Immature natural killer cell (primary cell): ENCODE measurements around the gene ANKRD33. TPM values are rescaled to one million over a fixed set of nuclear protein-coding genes. Genes with fewer than 3 reads are reported as not detected.

Experiments used
- DNase-seq, 3 donors: peaks; one replicate each; pipeline ENCODE4 v3.0.0; 2022; ENCODE audit warnings: mixed read lengths in 1 of 3
- H3K27ac Mint-ChIP-seq, 6 donors: one replicate each; pipeline ENCODE4 v1.8.0; 2020; ENCODE audit warnings: mixed read lengths in 6 of 6, mild to moderate bottlenecking in 5 of 6, inconsistent platforms in 4 of 6, moderate library complexity in 3 of 6
- H3K27me3 Mint-ChIP-seq, 3 donors: one replicate each; pipeline ENCODE4 v1.8.0; 2020 to 2021; ENCODE audit warnings: low read depth in 3 of 3, mild to moderate bottlenecking in 3 of 3, mixed read lengths in 3 of 3, moderate library complexity in 3 of 3, inconsistent platforms in 1 of 3
- H3K36me3 Mint-ChIP-seq, 3 donors: one replicate each; pipeline ENCODE4 v1.8.0; 2020; ENCODE audit warnings: mixed read lengths in 3 of 3, inconsistent platforms in 2 of 3, mild to moderate bottlenecking in 2 of 3
- H3K4me1 Mint-ChIP-seq, 2 donors: one replicate each; pipeline ENCODE4 v1.8.0; 2020; ENCODE audit warnings: inconsistent platforms in 2 of 2, mild to moderate bottlenecking in 2 of 2, mixed read lengths in 2 of 2, moderate library complexity in 1 of 2
- H3K4me3 Mint-ChIP-seq, 5 donors: one replicate each; pipeline ENCODE4 v1.8.0; 2020; ENCODE audit warnings: mild to moderate bottlenecking in 5 of 5, mixed read lengths in 5 of 5, inconsistent platforms in 3 of 5, moderate library complexity in 3 of 5
- H3K9me3 Mint-ChIP-seq, 6 donors: one replicate each; pipeline ENCODE4 v1.8.0; 2020; ENCODE audit warnings: mild to moderate bottlenecking in 6 of 6, mixed read lengths in 6 of 6, inconsistent platforms in 4 of 6, moderate library complexity in 3 of 6
- polyA plus RNA-seq, 3 donors: library from polyadenylated mRNA; unstranded; fragments of 300-500 nt; fragmentation: Illumina TruSeq; gene quantifications; one replicate each; pipeline ENCODE4 v1.2.3, GENCODE V29; 2021

Gene ANKRD33
- polyA plus RNA-seq, 3 donors from 2014 or later = not detected

GRCh38 chr12:51907083-51907855, 19.4 kb downstream of the ANKRD33 start, which contains the start of gene ACVRL1:
TSS of gene ACVRL1 (plus strand) at chr12:51907504. CDS start at chr12:51912475, 4,971 bp downstream.
- H3K4me3 Mint-ChIP-seq = peak within 1 kb of the TSS in 2 of 5 donors; percentile 33 to 44
- peaks cover 7 to 17% (median 16%) of the 10 kb centered on the region in 3 donors for H3K27me3 Mint-ChIP-seq
- DNase-seq = no peak
- no peaks in the 10 kb centered on the region for H3K9me3 Mint-ChIP-seq
- H3K36me3 Mint-ChIP-seq = no peaks in the 10 kb centered on the region
- peaks cover 0 to 2% of the 10 kb centered on the region in 2 donors for H3K4me1 Mint-ChIP-seq
- no peak within 1 kb of the TSS for H3K27ac Mint-ChIP-seq

GRCh38 chr12:51907856-51908425, 20.0 kb downstream of the ANKRD33 start:
- H3K4me1 Mint-ChIP-seq = peaks cover 0 to 2% of the 10 kb centered on the region in 2 donors
- no peak for DNase-seq
- no peak overlapping the region for H3K27ac Mint-ChIP-seq
- peaks cover 7 to 18% (median 17%) of the 10 kb centered on the region in 3 donors for H3K27me3 Mint-ChIP-seq
- H3K36me3 Mint-ChIP-seq = no peaks in the 10 kb centered on the region
- H3K4me3 Mint-ChIP-seq = peak overlapping the region in 1 of 5 donors; percentile 44
- H3K9me3 Mint-ChIP-seq = no peaks in the 10 kb centered on the region

GRCh38 chr12:51908876-51909592, 21.1 kb downstream of the ANKRD33 start:
- peaks cover 0 to 2% of the 10 kb centered on the region in 2 donors for H3K4me1 Mint-ChIP-seq
- H3K4me3 Mint-ChIP-seq = no peak overlapping the region
- H3K27ac Mint-ChIP-seq = no peak overlapping the region
- H3K36me3 Mint-ChIP-seq = no peaks in the 10 kb centered on the region
- no peaks in the 10 kb centered on the region for H3K9me3 Mint-ChIP-seq
- peaks cover 7 to 18% (median 17%) of the 10 kb centered on the region in 3 donors for H3K27me3 Mint-ChIP-seq
- DNase-seq = no peak

GRCh38 chr12:51910168-51910567, 22.3 kb downstream of the ANKRD33 start:
- no peaks in the 10 kb centered on the region for H3K36me3 Mint-ChIP-seq
- DNase-seq = no peak
- no peaks in the 10 kb centered on the region for H3K9me3 Mint-ChIP-seq
- H3K4me1 Mint-ChIP-seq = peaks cover 0 to 2% of the 10 kb centered on the region in 2 donors
- H3K27ac Mint-ChIP-seq = no peak overlapping the region
- H3K4me3 Mint-ChIP-seq = no peak overlapping the region
- peaks cover 5 to 18% (median 17%) of the 10 kb centered on the region in 3 donors for H3K27me3 Mint-ChIP-seq

- H3K4me3 Mint-ChIP-seq = no peak overlapping the region
- no peak for DNase-seq
- H3K27ac Mint-ChIP-seq = no peak overlapping the region
- no peaks in the 10 kb centered on the region for H3K9me3 Mint-ChIP-seq
- H3K27me3 Mint-ChIP-seq = peaks cover 5 to 18% (median 17%) of the 10 kb centered on the region in 3 donors
- peaks cover 0 to 2% of the 10 kb centered on the region in 2 donors for H3K4me1 Mint-ChIP-seq
- H3K36me3 Mint-ChIP-seq = no peaks in the 10 kb centered on the region
These were observed 22.8 kb downstream of the ANKRD33 start for GRCh38 chr12:51910691-51911090.

- Mint-ChIP-seq H3K4me3 (no peak overlapping the region), H3K27ac (no peak overlapping the region)
These were observed 23.4 kb downstream of the ANKRD33 start for GRCh38 chr12:51911307-51911706.

GRCh38 chr12:51911788-51912711, 24.1 kb downstream of the ANKRD33 start:
- H3K4me1 Mint-ChIP-seq = peaks cover 0 to 2% of the 10 kb centered on the region in 2 donors
- H3K9me3 Mint-ChIP-seq = no peaks in the 10 kb centered on the region
- H3K36me3 Mint-ChIP-seq = no peaks in the 10 kb centered on the region
- peaks cover 5 to 18% (median 15%) of the 10 kb centered on the region in 3 donors for H3K27me3 Mint-ChIP-seq
- H3K4me3 Mint-ChIP-seq = no peak overlapping the region
- no peak for DNase-seq
- no peak overlapping the region for H3K27ac Mint-ChIP-seq

More at GRCh38 chr12:51911307-51911706, 23.4 kb downstream of the ANKRD33 start:
- no peak for DNase-seq
- Mint-ChIP-seq H3K4me1 (peaks cover 0 to 2% of the 10 kb centered on the region in 2 donors), H3K36me3 (no peaks in the 10 kb centered on the region), H3K27me3 (peaks cover 5 to 17% (median 15%) of the 10 kb centered on the region in 3 donors), H3K9me3 (no peaks in the 10 kb centered on the region)

- no peak overlapping the region for H3K27ac Mint-ChIP-seq
- H3K9me3 Mint-ChIP-seq = no peaks in the 10 kb centered on the region
- H3K4me3 Mint-ChIP-seq = no peak overlapping the region
- H3K36me3 Mint-ChIP-seq = no peaks in the 10 kb centered on the region
- no peaks in the 10 kb centered on the region for H3K4me1 Mint-ChIP-seq
- DNase-seq = no peak
- H3K27me3 Mint-ChIP-seq = peaks cover 0 to 15% (median 8%) of the 10 kb centered on the region in 3 donors
These were observed 25.4 kb downstream of the ANKRD33 start for GRCh38 chr12:51913071-51914033.

- H3K4me1 Mint-ChIP-seq = no peaks in the 10 kb centered on the region
- H3K36me3 Mint-ChIP-seq = no peaks in the 10 kb centered on the region
- DNase-seq = no peak
- no peaks in the 10 kb centered on the region for H3K9me3 Mint-ChIP-seq
- no peak overlapping the region for H3K4me3 Mint-ChIP-seq
- H3K27me3 Mint-ChIP-seq = peaks cover 0 to 9% (median 7%) of the 10 kb centered on the region in 3 donors
- H3K27ac Mint-ChIP-seq = no peak overlapping the region
These were observed 26.4 kb downstream of the ANKRD33 start for GRCh38 chr12:51914034-51914923.

- no peak overlapping the region for H3K27ac Mint-ChIP-seq
- H3K4me1 Mint-ChIP-seq = no peaks in the 10 kb centered on the region
- DNase-seq = no peak
- H3K36me3 Mint-ChIP-seq = no peaks in the 10 kb centered on the region
- H3K4me3 Mint-ChIP-seq = no peak overlapping the region
- H3K27me3 Mint-ChIP-seq = peaks cover 0 to 9% (median 7%) of the 10 kb centered on the region in 3 donors
- no peaks in the 10 kb centered on the region for H3K9me3 Mint-ChIP-seq
These were observed 27.2 kb downstream of the ANKRD33 start for GRCh38 chr12:51915003-51915625.

GRCh38 chr12:51915951-51916350, 28.0 kb downstream of the ANKRD33 start:
- no peak for DNase-seq
- Mint-ChIP-seq H3K9me3 (no peaks in the 10 kb centered on the region), H3K27me3 (peaks cover 0 to 9% (median 3%) of the 10 kb centered on the region in 3 donors), H3K4me3 (no peak overlapping the region), H3K4me1 (no peaks in the 10 kb centered on the region), H3K27ac (no peak overlapping the region), H3K36me3 (no peaks in the 10 kb centered on the region)
